HG03442 (cell line): ENCODE data around the gene TEX264.
"Not testable (repeated sequence)": the region's sequence is repeated elsewhere in the genome, so short reads cannot be mapped to it uniquely, and the experiment has no call there.

ENCODE experiments used
- ATAC-seq: cut with Tn5 transposase; IDR thresholded peaks from one replicate; pipeline ENCODE4 v1.9.1; 2021; ENCODE audit warnings: mild to moderate bottlenecking, moderate library complexity; ENCODE audit not compliant: unreplicated experiment

Gene TEX264

DNA sequence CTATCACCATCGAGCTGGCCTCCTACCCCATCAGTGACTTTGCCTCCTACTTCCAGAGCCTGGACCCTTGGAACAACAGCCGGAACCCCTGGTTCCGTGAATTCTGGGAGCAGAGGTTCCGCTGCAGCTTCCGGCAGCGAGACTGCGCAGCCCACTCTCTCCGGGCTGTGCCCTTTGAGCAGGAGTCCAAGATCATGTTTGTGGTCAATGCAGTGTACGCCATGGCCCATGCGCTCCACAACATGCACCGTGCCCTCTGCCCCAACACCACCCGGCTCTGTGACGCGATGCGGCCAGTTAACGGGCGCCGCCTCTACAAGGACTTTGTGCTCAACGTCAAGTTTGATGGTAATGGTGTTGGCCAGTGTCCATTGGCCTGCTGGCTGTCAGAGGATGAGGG lies 41.9 kb downstream of the TEX264 start:
- ATAC-seq, result no peak

DNA sequence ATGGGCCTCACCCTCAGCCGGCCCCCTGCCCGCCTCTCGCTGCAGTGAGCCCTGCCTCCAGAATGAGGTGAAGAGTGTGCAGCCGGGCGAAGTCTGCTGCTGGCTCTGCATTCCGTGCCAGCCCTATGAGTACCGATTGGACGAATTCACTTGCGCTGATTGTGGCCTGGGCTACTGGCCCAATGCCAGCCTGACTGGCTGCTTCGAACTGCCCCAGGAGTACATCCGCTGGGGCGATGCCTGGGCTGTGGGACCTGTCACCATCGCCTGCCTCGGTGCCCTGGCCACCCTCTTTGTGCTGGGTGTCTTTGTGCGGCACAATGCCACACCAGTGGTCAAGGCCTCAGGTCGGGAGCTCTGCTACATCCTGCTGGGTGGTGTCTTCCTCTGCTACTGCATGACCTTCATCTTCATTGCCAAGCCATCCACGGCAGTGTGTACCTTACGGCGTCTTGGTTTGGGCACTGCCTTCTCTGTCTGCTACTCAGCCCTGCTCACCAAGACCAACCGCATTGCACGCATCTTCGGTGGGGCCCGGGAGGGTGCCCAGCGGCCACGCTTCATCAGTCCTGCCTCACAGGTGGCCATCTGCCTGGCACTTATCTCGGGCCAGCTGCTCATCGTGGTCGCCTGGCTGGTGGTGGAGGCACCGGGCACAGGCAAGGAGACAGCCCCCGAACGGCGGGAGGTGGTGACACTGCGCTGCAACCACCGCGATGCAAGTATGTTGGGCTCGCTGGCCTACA lies 44.4 kb downstream of the TEX264 start:
- no peak for ATAC-seq

DNA sequence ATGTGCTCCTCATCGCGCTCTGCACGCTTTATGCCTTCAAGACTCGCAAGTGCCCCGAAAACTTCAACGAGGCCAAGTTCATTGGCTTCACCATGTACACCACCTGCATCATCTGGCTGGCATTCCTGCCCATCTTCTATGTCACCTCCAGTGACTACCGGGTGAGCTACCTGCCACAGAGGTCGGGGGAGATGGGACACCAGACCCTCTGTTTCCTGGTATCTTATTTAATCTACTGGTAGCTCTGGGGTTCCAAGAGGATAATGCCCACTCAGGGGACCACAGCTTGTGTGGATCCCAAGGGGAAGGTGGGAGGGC lies 44.9 kb downstream of the TEX264 start:
- ATAC-seq, result no peak

DNA sequence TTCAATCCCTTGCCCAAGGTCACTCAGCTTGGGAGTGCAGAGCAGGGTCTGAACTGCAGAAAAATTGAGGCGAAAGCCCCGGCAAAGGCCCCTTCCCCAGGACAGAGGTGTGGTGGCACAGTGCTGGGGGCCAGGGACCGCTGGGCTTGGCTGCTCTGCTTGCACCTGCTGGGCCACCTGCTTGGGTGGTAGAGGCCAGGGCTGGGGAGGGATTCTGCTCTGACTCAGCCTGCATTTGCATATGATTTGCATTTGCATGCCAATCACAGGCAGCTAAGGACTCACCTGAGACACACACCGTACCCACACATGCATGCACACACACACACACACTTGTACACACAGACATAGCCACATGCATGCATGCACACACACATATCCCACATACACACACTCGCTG lies 45.8 kb downstream of the TEX264 start:
- ATAC-seq, result no peak

DNA sequence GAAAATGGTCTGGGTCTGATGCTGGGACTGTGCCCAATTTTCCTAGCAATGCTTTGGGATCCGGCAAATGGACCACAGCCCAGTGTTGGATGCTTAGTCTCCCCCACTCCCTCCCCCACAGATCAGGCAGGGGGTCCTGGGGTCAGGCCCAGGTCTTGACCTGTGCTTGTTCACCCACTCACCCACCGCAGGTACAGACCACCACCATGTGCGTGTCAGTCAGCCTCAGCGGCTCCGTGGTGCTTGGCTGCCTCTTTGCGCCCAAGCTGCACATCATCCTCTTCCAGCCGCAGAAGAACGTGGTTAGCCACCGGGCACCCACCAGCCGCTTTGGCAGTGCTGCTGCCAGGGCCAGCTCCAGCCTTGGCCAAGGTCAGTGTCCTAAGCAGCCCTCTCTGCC lies 46.4 kb downstream of the TEX264 start:
- no peak for ATAC-seq

DNA sequence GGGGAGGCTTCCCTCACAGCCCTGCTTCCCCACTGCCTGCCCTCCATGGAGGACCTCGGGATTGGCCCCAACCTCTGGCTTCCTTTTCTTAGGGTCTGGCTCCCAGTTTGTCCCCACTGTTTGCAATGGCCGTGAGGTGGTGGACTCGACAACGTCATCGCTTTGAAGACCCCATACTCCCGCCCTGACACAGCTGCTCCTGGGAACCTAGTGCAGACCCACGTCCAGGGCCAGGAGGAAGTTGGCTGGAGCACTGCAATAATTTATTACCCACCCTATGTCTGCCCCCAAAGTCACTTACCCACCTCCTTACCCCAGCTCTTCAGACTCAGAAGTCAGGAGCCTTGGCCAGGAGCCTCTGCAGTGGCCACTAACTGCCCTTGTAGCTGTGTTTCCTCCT lies 46.9 kb downstream of the TEX264 start:
- ATAC-seq, result no peak

DNA sequence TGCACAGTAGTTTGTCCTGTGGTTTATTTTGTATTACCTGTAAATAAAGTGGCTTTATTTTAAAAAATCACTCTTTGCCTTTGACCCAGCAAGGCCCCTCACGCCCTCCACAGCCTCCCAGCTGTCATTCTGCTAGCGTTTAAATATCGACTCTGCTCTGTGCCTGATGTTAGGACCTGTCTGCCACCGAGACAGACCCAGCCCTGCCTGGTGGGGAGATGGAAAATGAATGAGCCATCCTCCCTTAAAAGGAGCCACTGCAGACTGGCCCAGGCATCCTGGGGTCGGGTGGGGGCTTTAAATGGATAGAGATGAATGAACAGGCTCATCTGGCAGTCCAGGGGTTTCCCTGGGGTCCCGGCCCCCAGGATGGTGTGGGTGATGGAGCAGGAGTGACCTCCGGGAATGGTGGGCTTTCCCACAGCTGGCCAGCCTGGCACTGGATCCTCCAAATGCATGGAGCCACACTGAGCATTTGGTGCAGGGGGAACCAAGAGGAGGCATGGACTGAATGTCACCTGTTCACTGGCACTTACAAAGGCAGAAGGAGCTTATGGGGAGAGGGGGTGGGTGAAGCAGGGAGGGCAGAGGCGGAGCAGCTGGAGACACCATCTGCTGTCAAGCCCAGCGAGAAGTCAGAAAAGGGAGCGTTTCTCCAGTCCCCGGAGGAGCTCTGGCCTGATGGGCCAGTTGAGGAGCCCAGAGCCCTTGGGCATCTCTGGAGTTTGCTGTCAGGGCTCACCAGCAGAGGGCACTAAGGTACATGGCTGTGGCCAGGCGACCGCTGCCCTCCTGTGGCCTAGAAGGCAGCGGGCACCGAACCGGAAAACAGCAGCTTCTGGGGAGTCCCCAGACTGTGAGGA lies 47.7 kb downstream of the TEX264 start:
- peak; percentile 58 for ATAC-seq

DNA sequence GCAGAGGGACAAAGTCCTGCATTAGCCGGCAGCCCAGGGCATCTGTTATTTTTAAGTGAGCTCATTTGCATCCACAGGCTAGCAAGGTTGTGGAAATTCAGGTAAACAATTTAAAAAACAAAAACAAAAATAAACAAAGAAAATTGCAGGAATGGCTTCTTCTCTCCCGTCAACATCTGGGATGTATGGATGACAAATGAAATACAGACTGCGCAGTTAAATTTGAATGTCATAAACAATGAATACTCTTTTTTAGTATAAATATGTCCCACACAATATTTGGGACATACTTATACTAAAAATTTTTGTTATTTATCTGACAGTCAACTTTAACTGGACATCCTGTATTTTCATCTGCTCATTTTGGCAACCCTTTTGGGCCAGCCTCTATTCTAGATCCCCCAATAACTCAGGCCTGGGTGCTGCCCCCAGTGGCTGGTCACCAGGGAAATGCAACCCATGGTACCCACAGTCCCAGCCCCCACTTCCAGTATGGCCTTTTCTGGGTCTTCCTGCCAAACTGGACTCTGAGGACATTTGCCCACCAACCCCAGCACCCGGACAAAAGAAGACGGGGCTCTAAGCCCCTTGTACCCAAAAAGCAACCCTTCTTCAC lies 48.5 kb downstream of the TEX264 start:
- no peak for ATAC-seq

DNA sequence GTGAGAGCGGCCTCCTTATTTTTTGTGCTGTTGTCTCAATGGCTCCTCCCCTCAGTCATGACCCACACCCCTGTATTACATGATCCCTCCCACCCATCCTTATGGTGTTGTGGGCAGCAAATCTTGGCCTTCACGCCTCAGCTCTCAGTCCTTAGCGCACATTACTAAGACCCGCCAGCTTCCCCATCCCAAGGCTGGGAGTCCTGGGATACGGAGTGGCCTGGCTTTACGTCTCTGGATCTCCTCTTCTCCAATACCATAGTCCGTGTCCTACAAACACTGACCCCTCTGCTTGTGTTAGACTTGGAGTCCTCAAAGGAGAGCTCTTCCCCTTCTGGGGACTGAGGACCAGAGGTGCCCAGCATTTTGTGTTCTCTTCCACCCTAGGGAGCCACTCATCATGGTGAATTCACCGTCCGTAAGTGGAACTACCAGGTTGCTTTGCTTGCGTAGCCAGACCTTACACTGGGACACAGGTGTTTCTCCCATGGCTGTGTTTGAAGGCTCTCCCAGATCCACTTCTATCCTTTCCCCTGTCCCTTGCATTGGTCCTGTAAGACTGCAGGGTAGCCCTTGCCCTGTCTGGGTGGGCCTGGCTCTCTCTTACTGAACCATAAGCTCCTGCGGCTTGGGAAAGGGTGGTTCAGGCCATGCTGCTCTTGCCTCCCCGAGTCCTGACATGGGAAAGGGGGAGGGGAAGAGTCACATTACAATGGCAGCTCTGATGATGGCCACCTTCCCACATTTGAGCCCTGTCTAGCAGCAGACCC lies 49.4 kb downstream of the TEX264 start:
- no peak for ATAC-seq

DNA sequence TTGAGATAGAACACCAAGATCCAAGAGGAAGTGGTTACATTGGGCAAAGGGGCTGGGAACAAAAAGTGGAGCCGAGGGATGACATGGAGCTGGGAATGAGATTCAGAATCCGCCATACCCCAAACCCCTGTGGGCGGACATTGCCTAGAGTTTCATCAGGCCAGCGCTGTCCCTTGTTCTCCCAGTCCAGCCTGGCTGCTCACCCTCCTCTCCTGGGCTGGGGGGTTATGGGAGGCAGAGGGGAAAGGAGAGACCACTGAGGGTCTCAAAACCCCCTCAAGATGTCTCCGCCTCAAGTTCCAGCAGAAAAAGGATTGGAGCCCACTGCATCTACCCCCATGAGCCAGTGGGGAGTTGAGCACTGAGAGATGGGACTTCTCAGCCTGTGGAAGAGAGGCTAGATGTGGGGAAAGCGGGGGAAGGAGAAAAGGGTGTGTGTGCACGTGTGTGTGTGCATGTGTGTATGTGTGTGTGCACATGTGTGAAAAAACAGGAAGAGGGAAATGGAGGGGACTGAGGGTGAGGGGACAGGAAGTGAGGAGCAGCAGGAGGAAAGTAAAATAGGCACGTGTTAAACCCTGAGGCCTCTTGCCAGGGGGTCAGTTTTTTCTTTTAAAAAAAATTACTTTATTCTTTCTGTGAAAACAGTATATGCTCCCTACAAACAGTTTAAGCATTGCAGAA lies 50.2 kb downstream of the TEX264 start:
- ATAC-seq, result no peak

DNA sequence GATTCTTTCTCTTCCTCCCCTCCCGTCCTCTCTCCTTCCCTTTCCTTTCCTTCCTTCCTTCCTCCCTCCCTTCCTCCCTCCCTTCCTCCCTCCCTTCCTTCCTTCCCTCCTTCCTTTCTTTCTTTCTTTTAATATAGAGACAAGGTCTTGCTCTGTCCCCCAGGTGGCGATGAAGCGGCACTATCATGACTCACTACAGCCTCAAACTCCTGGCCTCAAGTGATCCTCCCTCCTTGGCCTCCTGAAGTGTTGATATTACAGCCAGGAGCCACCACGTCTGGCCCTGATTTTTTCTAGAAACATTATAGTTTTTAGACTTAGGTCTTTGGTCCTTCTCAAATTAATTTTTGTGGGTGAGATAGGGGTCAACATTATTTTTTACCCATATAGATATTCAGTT lies 51.3 kb downstream of the TEX264 start:
- ATAC-seq, result no peak

DNA sequence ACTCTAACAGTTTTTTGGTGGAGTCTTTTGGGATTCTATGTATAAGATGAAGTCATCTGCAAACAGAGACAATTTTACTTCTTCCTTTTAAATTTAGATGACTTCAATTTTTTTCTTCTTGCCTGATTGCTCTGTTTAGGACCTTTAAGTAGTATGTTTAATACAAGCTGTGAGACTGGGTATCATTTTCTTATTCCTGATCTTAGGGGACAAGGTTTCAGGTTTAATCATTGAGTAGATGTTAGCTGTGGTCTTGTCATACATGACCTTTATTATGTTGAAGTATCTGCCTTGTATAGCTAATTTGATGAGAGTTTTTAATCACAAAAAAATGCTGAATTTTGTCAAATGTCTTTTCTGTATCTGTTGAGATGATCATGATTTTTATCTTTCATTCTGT lies 56.4 kb downstream of the TEX264 start:
- ATAC-seq, result no peak

DNA sequence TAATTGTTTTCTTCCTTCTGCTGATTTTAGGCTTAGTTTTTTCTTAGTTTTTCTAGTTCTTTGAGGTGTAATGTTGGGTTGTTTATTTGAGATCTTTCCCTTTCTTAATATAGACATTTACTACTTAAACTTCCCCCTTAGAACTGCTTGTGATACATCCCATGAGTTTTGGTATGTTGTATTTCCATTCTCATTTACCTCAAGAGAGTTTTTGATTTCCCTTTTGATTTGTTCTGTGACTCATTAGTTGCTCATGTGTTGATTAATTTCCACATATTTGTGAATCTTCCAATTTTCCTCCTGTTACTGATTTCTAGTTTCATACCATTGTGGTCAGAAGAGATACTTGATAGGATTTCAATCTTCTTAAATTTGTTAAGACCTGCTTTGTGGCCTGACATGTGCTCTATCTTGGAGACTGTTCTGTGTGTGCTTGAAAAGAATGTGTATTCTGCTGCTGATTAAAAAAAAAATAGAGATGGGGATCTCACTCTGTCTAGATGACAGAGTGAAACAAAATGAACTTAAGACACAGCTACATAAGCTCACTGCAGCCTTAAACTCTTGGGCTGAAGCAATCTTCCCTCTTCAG lies 58.1 kb downstream of the TEX264 start:
- ATAC-seq, result no peak

DNA sequence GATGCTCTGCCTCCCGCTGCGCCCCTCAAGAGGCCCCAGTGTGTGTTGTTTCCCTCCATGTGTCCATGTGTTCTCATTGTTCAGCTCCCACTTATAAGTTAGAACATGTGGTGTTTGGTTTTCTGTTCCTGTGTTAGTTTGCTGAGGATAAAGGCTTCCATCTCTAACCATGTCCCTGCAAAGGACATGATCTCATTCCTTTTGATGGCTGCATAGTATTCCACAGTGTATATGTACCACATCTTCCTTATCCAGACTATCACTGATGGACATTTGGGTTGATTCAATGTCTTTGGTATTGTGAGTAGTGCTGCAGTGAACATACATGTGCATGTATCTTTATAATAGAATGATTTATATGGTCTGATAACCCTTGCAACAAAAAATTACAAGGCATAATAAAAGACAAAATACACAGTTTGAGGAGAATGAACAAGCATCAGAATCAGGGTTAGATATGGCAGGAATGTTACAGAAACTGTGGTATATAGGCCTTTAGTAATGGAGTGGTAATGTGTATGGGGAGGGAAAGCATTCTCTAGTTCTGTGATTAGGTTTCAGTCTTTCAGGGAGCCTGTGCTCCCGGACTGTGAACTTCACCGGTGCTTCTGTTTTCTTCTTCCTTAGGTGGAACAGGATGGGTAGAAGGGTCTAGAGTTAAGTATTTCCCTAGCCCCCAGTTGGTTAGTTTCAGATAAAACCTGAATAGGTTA lies 63.0 kb downstream of the TEX264 start:
- no peak for ATAC-seq

DNA sequence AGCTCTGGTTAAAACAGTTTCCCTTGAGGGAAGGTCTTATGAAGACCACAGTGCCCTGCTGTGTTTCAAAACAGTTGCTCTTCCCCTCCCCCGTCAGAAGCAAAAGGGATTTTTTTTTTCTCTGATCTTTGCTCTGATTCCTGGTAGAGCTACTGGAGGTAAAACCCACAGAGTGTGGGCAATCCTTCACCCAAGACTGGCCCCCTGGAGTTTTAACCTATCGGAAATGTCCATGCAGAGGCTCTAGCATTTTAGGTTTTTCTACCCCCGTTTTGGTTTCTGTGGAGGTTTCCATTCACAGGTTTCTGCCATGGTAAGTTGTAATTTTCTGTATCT lies 63.5 kb downstream of the TEX264 start:
- ATAC-seq, result no peak

DNA sequence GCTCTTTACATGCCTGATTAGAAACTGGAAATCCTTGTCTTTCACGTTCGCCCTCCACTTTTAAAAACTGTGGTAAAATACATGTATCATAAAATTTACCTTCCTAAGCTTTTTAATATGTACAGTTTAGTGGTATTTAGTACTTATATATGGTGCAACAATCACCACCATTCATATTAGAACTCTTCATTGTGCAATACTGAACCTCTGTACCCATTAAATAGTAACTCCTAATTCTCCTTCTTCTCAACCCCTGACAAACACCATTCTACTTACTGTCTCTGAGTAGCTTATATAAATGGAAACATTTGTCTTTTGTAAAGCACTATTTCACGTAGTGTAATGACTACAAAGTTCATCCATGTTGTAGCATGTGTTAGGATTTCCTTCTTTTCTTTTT lies 64.0 kb downstream of the TEX264 start:
- no peak for ATAC-seq

DNA sequence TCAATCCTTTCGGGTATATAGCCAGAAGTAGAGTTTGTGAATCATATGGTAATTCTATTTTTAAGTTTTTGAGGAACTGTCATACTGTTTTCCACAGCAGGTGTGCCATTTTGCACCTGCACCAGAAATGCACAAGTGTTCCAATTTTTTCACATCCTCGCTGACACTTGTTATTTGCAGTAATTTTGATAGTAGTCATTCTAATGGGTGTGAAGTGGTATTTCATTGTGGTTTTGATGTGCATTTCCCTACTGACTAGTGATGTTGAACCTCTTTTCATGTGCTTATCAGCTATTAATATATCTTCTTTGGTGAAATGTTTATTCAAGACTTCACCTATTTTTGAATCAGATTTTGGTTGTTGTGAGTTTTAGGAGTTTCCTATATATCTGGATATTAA lies 64.9 kb downstream of the TEX264 start:
- no peak for ATAC-seq

DNA sequence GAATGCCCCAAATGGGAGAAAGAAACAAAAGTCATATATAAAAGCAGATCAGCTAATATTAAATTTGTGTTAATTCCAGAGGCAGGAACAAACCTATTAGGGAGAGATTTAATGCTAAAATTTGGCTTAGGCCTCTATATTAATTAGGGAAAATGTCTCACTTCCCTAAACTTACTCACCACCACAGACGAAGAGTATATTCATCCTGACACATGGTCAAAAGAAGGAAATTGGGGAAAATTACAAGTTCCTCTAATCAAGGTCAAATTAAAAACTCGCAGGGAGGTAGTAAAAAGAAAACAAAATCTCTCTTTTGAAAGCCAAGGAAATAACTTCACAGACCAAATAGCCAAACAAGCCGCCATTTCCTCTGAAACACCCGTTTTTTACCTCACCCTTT lies 68.1 kb downstream of the TEX264 start:
- no peak for ATAC-seq

DNA sequence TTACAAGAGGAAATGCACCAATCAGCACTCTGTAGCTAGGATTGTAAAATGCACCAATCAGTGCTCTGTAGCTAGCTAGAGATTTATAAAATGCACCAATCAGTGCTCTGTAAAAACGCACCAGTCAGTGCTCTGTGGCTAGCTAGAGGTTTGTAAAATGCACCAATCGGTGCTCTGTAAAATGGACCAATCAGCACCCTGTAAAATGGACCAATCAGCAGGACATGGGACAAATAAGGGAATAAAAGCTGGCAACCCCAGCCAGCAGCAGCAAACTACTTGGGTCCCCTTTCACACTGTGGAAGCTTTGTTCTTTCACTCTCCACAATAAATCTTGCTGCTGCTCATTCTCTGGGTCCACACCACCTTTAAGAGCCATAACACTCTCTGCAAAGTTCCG lies 71.3 kb downstream of the TEX264 start:
- ATAC-seq, result not testable (repeated sequence)

DNA sequence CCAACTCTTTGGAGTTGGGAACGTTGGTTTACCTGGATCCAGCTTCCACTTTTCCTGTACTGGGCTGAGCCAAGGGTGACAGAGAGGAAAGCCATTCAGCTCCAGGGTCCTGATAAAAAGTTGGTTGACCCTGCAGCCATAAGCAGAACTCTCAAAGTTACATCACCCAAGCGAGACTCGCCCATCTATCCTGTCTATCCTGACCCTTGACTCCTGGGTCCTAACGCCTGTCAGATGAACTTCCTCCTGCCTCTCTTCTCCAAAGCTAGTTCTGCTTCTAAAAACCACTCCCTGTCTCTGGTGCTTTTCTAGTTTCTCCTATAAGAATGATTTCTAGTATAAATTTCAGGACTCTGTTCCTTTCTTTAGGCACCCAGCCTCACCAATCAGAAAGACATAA lies 71.9 kb downstream of the TEX264 start:
- not testable (repeated sequence) for ATAC-seq
